Activated CD8-positive, alpha-beta T cell treated with anti-CD3 and anti-CD28 coated beads for 36 hours (primary cell): Measurements from ENCODE around the gene ELMOD1. TPM values are rescaled to one million over a fixed set of nuclear protein-coding genes. Genes with fewer than 3 reads are reported as not detected.

Experiments used
- ATAC-seq: fragments of 200-7000 bp; cut with Tn5 transposase; one replicate; pipeline ENCODE4 v1.10.0; 2021; ENCODE audit warnings: mild to moderate bottlenecking, moderate library complexity
- CTCF ChIA-PET: fragments of 350-600 bp; sonication (Branson Sonifier 250); formaldehyde crosslinking; loops from one replicate; lab custom pipeline; 2021; ENCODE audit warnings: antibody characterized with exemption; lab: Charles Lee
- POLR2A ChIA-PET: fragments of 350-600 bp; sonication (Branson Sonifier 250); formaldehyde crosslinking; loops from one replicate; lab custom pipeline; 2021; ENCODE audit warnings: antibody characterized with exemption; lab: Charles Lee
- DNase-seq: peaks from one replicate; pipeline ENCODE4 v3.0.0-alpha.2; 2020
- H3K27ac Mint-ChIP-seq: one replicate; pipeline ENCODE4 v1.8.0; 2021; ENCODE audit warnings: mild to moderate bottlenecking, mixed read lengths
- H3K27me3 Mint-ChIP-seq: one replicate; pipeline ENCODE4 v1.8.0; 2021; ENCODE audit warnings: mixed read lengths
- H3K36me3 Mint-ChIP-seq: one replicate; pipeline ENCODE4 v1.8.0; 2021; ENCODE audit warnings: low read depth, mixed read lengths
- H3K4me1 Mint-ChIP-seq: one replicate; pipeline ENCODE4 v1.8.0; 2021; ENCODE audit warnings: low read depth, mixed read lengths
- H3K4me3 Mint-ChIP-seq: one replicate; pipeline ENCODE4 v1.8.0; 2021; ENCODE audit warnings: mild to moderate bottlenecking, moderate library complexity, mixed read lengths
- H3K9me3 Mint-ChIP-seq: one replicate; pipeline ENCODE4 v1.8.0; 2021; ENCODE audit warnings: mixed read lengths
- intact Hi-C: fragments of 100-400 bp; cut with micrococcal nuclease; formaldehyde crosslinking; loops from one replicate; pipeline ENCODE4 v1.10.0; 2022
- total RNA-seq, 2 experiments: library from RNA; stranded (reverse); gene quantifications; one replicate each; pipeline ENCODE4 v1.2.3, GENCODE V29; 2021
- TF ChIP-seq, protein P1 (sequence below): fragments of 200-600 bp; IDR thresholded peaks from one replicate; pipeline ENCODE4 v1.8.0; 2022; ENCODE audit warnings: antibody characterized with exemption, mild to moderate bottlenecking

The ELMOD1 gene
- total RNA-seq, 2 experiments from 2014 or later, result not detected

DNA sequence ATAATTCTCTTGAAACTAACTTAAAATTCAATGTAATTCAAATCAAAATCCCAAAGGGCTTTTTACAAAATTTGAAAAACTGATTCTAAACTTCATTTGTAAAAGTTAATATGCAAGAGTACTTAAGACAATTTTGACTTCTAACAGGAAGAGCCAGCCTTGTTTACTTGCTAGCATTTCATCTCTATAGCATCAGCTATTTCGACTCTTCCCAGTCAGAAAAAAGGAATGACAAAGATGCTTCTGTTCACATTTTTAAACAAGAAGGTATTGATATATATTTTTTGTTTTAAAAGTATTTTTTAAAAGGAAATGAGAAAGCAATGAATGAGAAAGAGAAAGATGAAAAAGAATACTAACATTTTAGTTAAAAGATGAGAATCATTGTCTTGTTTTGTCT is 104.5 kb downstream of the ELMOD1 start:
- CTCF ChIA-PET, result interaction anchor here (1.5 kb wide), 1 partner anchor 25 kb away, joined by 3 read pairs; no protein-coding TSS in a partner anchor
- Mint-ChIP-seq H3K27me3 (peaks cover 27% of the 10 kb centered on the region), H3K4me1 (no peaks in the 10 kb centered on the region), H3K27ac (no peak overlapping the region), H3K9me3 (no peaks in the 10 kb centered on the region), H3K36me3 (no peaks in the 10 kb centered on the region), H3K4me3 (no peak overlapping the region)
- DNase-seq, result no peak
- intact Hi-C loops, result no loop called here
- ATAC-seq, result no peak
- POLR2A ChIA-PET, result no interaction called here
- TF ChIP-seq, protein P1, sequence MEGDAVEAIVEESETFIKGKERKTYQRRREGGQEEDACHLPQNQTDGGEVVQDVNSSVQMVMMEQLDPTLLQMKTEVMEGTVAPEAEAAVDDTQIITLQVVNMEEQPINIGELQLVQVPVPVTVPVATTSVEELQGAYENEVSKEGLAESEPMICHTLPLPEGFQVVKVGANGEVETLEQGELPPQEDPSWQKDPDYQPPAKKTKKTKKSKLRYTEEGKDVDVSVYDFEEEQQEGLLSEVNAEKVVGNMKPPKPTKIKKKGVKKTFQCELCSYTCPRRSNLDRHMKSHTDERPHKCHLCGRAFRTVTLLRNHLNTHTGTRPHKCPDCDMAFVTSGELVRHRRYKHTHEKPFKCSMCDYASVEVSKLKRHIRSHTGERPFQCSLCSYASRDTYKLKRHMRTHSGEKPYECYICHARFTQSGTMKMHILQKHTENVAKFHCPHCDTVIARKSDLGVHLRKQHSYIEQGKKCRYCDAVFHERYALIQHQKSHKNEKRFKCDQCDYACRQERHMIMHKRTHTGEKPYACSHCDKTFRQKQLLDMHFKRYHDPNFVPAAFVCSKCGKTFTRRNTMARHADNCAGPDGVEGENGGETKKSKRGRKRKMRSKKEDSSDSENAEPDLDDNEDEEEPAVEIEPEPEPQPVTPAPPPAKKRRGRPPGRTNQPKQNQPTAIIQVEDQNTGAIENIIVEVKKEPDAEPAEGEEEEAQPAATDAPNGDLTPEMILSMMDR, result no peak

DNA sequence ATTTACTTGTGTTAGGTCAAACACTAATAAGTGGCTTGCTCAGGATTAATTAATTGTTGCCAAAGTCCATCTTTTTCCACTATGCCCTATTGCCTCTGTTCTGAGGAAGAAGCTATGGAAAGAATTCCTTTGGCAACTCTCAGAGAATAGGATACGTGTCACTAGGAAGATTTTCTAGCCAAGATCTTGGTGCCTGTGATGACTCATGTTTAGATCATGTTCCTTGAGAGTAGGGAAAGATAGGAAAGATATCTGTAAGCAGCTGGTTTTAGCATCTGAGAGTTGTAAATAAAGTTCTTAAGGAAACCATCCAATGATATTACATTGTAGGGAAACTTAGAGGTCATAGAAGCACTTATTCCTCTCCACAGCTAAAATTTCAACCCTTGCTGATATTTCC is 105.2 kb downstream of the ELMOD1 start:
- ChIA-PET CTCF (interaction anchor here (1.5 to 2.3 kb wide), 2 partner anchors 15 to 26 kb away, joined by 3 to 8 read pairs; no protein-coding TSS in a partner anchor), POLR2A (interaction anchor here (0.6 to 0.9 kb wide), 2 partner anchors 10 to 128 kb away, joined by 3 to 4 read pairs; no protein-coding TSS in a partner anchor)
- intact Hi-C loops, result no loop called here
- H3K27ac Mint-ChIP-seq, result no peak overlapping the region
- H3K27me3 Mint-ChIP-seq, result peaks cover 26% of the 10 kb centered on the region
- H3K4me3 Mint-ChIP-seq, result no peak overlapping the region
- no peaks in the 10 kb centered on the region for H3K4me1 Mint-ChIP-seq
- H3K36me3 Mint-ChIP-seq, result no peaks in the 10 kb centered on the region
- ATAC-seq (no peak), DNase-seq (no peak)
- no peaks in the 10 kb centered on the region for H3K9me3 Mint-ChIP-seq
- TF ChIP-seq, protein P1, result no peak

DNA sequence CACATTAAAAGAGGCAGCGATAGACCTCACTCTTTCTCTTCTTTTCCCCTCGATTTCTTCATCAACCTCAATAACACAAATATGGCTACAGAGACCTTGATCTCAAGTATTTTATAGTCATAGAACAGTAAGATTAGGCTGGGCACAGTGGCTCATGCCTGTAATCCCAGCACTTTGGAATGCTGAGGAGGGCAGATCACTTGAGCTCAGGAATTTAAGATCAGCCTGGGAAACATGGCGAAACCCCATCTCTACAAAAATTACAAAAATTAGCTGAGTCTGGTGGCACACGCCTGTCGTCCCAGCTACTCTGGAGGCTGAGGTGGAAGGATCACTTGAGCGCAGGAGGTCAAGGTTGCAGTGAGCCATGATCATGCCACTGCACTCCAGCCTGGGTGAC is 106.3 kb downstream of the ELMOD1 start:
- ChIA-PET CTCF (interaction anchor here (1.3 to 2.3 kb wide), 2 partner anchors 8 to 16 kb away, joined by 5 to 8 read pairs; no protein-coding TSS in a partner anchor), POLR2A (interaction anchor here (0.6 kb wide), 1 partner anchor 123 kb away, joined by 3 read pairs; no protein-coding TSS in a partner anchor)
- Mint-ChIP-seq H3K4me3 (no peak overlapping the region), H3K9me3 (no peaks in the 10 kb centered on the region), H3K27me3 (peaks cover 20% of the 10 kb centered on the region), H3K36me3 (no peaks in the 10 kb centered on the region), H3K4me1 (no peaks in the 10 kb centered on the region), H3K27ac (no peak overlapping the region)
- TF ChIP-seq, protein P1, result no peak
- ATAC-seq, result no peak
- no peak for DNase-seq
- intact Hi-C loops, result no loop called here

DNA sequence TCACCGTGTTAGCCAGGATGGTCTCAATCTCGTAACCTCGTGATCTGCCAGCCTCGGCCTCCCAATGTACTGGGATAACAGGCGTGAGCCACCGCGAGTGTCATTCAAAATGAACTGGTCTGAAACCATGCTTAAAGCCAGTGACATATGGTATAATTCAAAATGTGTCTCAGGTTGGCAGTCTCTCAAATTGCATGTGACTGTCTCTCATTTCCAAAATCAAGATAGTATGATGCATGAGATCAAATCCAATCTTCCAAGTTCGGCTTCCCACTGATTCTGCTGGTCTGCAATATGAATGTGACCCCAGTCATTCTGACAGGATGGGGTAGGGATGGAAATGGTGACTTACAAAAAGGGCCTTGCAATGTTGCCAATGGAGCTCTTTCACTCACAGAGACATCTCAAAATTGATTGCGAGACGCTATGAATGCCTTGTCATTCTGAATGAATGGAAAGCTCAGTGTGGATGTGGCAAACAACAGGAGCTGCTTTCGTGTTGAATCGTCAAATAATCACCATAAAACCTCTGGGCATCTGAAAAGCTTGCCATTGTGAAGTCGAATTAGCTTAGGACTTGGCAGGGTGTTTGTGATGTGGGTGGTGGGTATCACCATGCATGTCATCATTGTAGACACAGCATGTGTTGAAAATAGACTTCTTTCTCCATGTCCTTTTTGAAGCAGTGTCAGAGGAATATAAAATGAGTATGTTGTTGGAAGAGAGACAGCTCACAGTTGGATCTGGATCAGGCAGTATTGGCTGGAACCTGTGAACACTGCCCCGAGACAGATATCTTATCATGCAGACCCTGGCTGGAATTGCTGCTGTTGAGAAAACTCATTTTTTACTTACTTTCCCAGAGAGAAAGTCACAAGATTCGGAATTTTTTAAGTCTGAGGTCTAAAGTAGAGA is 108.7 kb downstream of the ELMOD1 start:
- no peak overlapping the region for H3K27ac Mint-ChIP-seq
- DNase-seq (no peak), ATAC-seq (no peak)
- H3K4me3 Mint-ChIP-seq, result no peak overlapping the region
- no peaks in the 10 kb centered on the region for H3K9me3 Mint-ChIP-seq
- H3K27me3 Mint-ChIP-seq, result peaks cover 16% of the 10 kb centered on the region
- ChIA-PET CTCF (interaction anchor here (1.3 kb wide), 1 partner anchor 11 kb away, joined by 5 read pairs; no protein-coding TSS in a partner anchor), POLR2A (no interaction called here)
- intact Hi-C loops, result no loop called here
- no peaks in the 10 kb centered on the region for H3K4me1 Mint-ChIP-seq
- TF ChIP-seq, protein P1, result no peak
- no peaks in the 10 kb centered on the region for H3K36me3 Mint-ChIP-seq
